ENCODE results near the gene FTSJ1.

FTSJ1 gene

DNA sequence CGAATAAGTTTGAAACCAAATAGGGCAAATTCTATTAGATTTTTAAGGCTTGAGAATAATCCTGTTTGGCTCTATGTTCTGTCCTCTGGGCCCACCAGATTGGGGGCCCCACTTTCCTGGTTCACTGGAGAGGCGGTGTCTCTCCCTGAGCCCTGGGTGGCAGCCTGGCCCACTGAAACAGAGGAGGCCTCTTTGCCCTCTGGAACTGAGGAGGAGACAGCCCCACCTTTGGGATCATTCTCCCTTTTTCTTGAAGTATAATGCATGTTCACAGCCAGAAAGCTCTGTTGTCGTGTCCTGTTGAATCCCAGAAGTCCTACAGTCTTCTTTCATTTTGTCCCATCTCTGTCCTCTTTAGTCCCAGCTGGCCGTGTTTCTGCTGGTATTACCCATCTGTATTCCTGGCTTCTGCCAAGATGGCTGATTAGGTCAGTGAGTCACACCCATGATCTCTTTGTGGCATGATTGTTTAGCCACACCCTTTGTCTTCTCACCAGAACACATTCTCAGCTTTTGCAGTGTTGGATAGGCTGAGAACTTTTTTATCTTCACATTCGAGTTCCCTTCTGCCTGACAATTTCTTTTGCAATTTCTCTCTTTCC, 55.5 kb downstream of the FTSJ1 start:
- no peak for DNase-seq

- no peak for DNase-seq
Observed at GRCh38 chrX:48532161-48532560, 56.2 kb downstream of the FTSJ1 start.

GRCh38 chrX:48533165-48533564, 57.2 kb downstream of the FTSJ1 start:
- DNase-seq = no peak
